ENCODE measurements around the gene C1QL2. TPM values are rescaled to one million over a fixed set of nuclear protein-coding genes. Genes with fewer than 3 reads are reported as not detected.

C1QL2 gene
- total RNA-seq, 1 donor from 2014 or later = not detected

DNA sequence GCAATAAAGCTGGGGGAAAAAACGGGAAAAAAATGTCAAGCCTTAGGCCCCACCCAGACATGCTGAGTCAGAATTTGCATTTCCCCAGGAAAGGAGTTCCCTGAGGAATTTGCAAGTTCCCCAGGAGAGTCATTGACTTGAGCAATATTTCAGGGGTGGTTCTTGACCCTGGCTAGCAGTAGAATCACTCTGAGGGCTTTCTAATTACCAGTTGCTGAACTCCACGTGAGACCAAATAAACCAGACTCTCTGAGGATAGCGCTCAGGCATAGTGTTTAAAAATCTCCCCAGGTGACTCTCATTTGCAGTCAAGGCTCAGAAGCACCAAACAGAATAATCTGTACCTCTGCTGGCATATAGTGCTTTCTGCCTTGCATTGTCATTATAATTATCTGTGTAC, 48.7 kb downstream of the C1QL2 start:
- TF ChIP-seq, protein P1, sequence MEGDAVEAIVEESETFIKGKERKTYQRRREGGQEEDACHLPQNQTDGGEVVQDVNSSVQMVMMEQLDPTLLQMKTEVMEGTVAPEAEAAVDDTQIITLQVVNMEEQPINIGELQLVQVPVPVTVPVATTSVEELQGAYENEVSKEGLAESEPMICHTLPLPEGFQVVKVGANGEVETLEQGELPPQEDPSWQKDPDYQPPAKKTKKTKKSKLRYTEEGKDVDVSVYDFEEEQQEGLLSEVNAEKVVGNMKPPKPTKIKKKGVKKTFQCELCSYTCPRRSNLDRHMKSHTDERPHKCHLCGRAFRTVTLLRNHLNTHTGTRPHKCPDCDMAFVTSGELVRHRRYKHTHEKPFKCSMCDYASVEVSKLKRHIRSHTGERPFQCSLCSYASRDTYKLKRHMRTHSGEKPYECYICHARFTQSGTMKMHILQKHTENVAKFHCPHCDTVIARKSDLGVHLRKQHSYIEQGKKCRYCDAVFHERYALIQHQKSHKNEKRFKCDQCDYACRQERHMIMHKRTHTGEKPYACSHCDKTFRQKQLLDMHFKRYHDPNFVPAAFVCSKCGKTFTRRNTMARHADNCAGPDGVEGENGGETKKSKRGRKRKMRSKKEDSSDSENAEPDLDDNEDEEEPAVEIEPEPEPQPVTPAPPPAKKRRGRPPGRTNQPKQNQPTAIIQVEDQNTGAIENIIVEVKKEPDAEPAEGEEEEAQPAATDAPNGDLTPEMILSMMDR (IDR thresholded peaks at IDR 0.05) = no peak
- H3K4me3 Mint-ChIP-seq (ENCODE audit: unreplicated experiment) = no peak overlapping the region
- peaks cover 4% of the 10 kb centered on the region for H3K36me3 Mint-ChIP-seq (ENCODE audit: unreplicated experiment)
- no peaks in the 10 kb centered on the region for H3K27me3 Mint-ChIP-seq (ENCODE audit: unreplicated experiment)
- H3K4me1 Mint-ChIP-seq (ENCODE audit: unreplicated experiment) = no peaks in the 10 kb centered on the region
- peak; percentile 6 for DNase-seq (ENCODE audit: extremely low spot score, unreplicated experiment)
- no peak overlapping the region for H3K27ac Mint-ChIP-seq (ENCODE audit: unreplicated experiment)
- peaks cover 7% of the 10 kb centered on the region for H3K9me3 Mint-ChIP-seq (ENCODE audit: unreplicated experiment)

DNA sequence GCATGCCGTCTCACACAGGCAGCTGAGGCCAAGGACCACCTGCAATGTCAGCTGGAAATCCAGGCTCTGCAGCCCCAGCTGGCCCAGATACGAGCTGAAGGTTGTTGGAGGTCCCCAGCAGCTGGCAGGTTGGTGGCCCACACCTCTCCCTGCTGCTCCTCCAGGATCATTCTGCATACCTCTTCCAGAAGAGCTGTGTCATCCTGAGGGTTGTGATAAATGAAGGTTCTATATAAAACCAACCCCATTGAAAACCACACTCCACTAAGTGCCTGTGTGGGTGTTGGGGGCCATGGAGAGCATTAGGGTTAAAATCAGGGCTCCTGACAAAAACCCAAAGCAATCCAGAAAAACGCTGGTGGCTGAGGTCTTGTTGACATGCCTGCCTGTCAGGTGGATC, 50.4 kb downstream of the C1QL2 start:
- Mint-ChIP-seq H3K27ac (ENCODE audit: unreplicated experiment) (no peak overlapping the region), H3K36me3 (ENCODE audit: unreplicated experiment) (peaks cover 4% of the 10 kb centered on the region), H3K9me3 (ENCODE audit: unreplicated experiment) (peaks cover 7% of the 10 kb centered on the region), H3K27me3 (ENCODE audit: unreplicated experiment) (no peaks in the 10 kb centered on the region), H3K4me1 (ENCODE audit: unreplicated experiment) (no peaks in the 10 kb centered on the region), H3K4me3 (ENCODE audit: unreplicated experiment) (no peak overlapping the region)
- TF ChIP-seq, protein P1 (IDR thresholded peaks at IDR 0.05) = no peak
- peak; percentile 51 for DNase-seq (ENCODE audit: extremely low spot score, unreplicated experiment)

DNA sequence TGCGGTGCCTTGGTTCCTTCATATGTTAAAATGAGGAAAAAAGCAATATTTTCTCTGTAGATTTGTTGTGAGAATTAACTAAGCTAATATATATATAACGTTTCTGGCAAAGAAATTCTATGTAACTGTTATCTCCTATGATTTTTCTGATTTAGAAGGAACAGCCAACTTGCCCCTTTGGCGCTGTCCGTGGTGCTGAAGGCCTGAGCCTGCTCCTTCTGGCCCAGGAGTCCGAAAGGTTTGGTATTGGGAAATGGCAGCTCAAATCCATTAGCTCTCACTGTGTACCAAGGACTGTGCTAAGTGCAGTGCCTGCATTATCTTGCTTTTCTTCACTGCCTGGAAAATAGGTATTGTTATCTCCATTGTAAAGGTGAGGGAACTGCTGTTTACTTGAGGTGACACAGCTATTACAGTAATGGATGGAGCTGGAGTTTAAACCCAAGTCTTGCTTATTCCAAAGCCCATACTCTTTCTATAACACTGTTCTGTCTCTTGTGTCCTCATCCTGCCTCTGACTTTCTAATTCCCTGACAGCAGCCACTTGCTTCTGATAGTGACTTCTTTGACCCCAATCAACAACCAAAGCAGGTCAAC, 52.2 kb downstream of the C1QL2 start:
- peaks cover 7% of the 10 kb centered on the region for H3K9me3 Mint-ChIP-seq (ENCODE audit: unreplicated experiment)
- H3K27me3 Mint-ChIP-seq (ENCODE audit: unreplicated experiment) = no peaks in the 10 kb centered on the region
- H3K36me3 Mint-ChIP-seq (ENCODE audit: unreplicated experiment) = peaks cover 4% of the 10 kb centered on the region
- H3K27ac Mint-ChIP-seq (ENCODE audit: unreplicated experiment) = no peak overlapping the region
- H3K4me1 Mint-ChIP-seq (ENCODE audit: unreplicated experiment) = no peaks in the 10 kb centered on the region
- no peak overlapping the region for H3K4me3 Mint-ChIP-seq (ENCODE audit: unreplicated experiment)
- TF ChIP-seq, protein P1 (IDR thresholded peaks at IDR 0.05) = no peak
- DNase-seq (ENCODE audit: extremely low spot score, unreplicated experiment) = peak; percentile 84

Other genes with a start within 250 kb of the C1QL2 start
- not detected in 2 replicates for gene MARCO, start 216.6 kb downstream of the C1QL2 start, total RNA-seq
- 19.3 and 22.7 TPM in 2 replicates for gene STEAP3, start 65.1 kb upstream of the C1QL2 start, total RNA-seq
- gene C2orf76, start 208.1 kb upstream of the C1QL2 start, total RNA-seq = 11.1 and 11.5 TPM in 2 replicates
- 57.7 and 59.2 TPM in 2 replicates for gene DBI, start 208.2 kb upstream of the C1QL2 start, total RNA-seq

Data from osteocyte (in vitro differentiated cells).